ENCODE measurements around the gene DLX3.

The DLX3 gene

GRCh38 chr17:49952209-49952911, 42.7 kb downstream of the DLX3 start:
- DNase-seq = peak; percentile 88

- no peak for DNase-seq
Observed at GRCh38 chr17:49951362-49952082, 43.5 kb downstream of the DLX3 start.

- DNase-seq = no peak
Observed at GRCh38 chr17:49949634-49950033, 45.4 kb downstream of the DLX3 start.

DNA sequence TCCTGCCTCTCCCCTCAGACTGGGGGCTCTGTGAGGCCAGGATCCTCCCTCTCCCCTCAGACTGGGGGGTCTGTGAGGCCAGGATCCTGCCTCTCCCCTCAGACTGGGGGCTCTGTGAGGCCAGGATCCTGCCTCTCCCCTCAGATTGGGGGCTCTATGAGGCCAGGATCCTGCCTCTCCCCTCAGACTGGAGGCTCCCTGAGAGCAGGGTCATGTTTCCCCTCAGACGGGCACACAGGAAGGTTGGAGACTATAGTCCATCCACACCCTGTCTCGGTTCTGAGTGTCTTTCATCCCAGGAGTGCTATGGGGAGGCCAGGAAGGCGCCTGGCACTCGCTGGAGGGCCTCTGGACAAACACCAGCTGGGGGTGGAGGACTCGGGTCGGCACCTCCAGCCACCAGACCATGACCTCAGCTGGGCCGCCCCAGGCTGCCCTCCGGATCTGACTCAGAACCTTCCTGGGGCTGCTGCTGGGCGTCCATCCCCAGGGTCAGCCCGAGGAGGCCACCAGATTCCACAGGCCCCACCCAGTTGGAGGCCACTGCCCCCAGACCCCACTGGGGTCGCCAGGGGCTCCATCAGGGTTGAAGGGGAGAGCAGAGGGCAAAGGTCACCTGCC, 48.0 kb downstream of the DLX3 start:
- DNase-seq = no peak

- no peak for DNase-seq
Observed at GRCh38 chr17:49946208-49946607, 48.8 kb downstream of the DLX3 start.

GRCh38 chr17:49944273-49944870, 50.7 kb downstream of the DLX3 start:
- no peak for DNase-seq

DNA sequence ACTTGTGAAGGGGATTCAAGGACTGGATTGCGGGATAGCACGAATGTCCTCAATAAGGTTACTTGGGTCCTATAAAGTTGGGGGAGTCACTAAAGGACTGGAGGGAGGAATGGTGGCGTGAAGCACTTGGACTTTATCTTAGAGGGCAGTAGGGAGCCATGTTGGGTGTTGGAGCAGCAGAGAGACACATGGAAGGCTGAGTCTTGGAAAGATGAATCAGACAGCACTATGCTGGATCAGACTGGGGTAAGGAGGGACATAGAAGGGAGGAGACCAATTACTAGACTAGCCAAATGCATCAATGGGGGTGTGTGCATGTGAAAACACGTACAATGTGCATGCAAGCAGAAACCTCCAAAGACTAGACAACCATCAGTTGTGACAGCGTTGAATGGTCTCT, 52.1 kb downstream of the DLX3 start:
- DNase-seq = no peak

DNA sequence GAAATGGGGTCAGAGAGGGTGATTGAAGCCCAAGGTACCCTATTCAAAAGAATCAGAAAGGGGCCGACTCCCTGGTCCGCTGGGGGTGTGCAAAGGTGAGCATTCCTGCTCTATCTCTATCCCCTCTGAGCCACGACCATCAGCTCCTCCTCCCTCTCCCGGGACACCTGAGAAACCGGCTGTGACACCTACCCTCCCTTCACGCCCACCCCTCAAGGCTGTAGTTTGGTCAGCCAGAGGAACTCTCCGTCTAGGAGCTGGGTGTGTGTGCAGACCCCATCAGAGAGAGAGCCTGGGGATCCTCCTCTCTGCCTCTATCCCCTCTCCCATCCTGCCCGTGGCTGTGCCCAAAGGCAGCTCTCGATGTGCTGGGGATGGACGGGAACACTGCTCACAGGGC, 53.6 kb downstream of the DLX3 start:
- no peak for DNase-seq
